Uterus (tissue), 4 donors: ENCODE results near the gene PPP6R2. TPM values are rescaled to one million over a fixed set of nuclear protein-coding genes. Genes with fewer than 3 reads are reported as not detected.

Experiments
- DNase-seq, 2 donors: peaks; one replicate each; pipeline ENCODE4 v3.0.0-alpha.2; 2019 to 2020
- H3K27ac ChIP-seq, 2 donors: fragments of 200-600 bp; sonication (generic); 1 replicate in 1 of 2; 2 replicates in 1 of 2; pipeline ENCODE4 v1.5.1; 2016 to 2018
- H3K27me3 ChIP-seq, 2 donors: fragments of 200-600 bp; sonication (generic); one replicate each; pipeline ENCODE4 v1.5.1; 2018 to 2019; ENCODE audit warnings: control low read depth in 1 of 2
- H3K36me3 ChIP-seq, 2 donors: fragments of 200-600 bp; sonication (generic); one replicate each; pipeline ENCODE4 v1.5.1; 2019; ENCODE audit warnings: control low read depth in 1 of 2
- H3K4me1 ChIP-seq, 2 donors: fragments of 200-600 bp; sonication (generic); one replicate each; pipeline ENCODE4 v1.5.1; 2018 to 2019; ENCODE audit warnings: control low read depth in 1 of 2
- H3K4me3 ChIP-seq, 2 donors: fragments of 200-600 bp; sonication (generic); 1 replicate in 1 of 2; 2 replicates in 1 of 2; pipeline ENCODE4 v1.5.1; 2018 to 2019; ENCODE audit warnings: mild to moderate bottlenecking in 1 of 2
- H3K9me3 ChIP-seq, 2 donors: fragments of 200-600 bp; sonication (generic); one replicate each; pipeline ENCODE4 v1.5.1; 2019; ENCODE audit warnings: control low read depth in 1 of 2
- CTCF ChIP-seq, 4 experiments: fragments of 200-600 bp in 2 of 4; fragments of 450-650 bp in 2 of 4; sonication (generic) in 2 of 4; IDR thresholded peaks; one replicate each; pipeline ENCODE4 v1.5.1; 2016 to 2019; ENCODE audit warnings: antibody characterized with exemption in 4 of 4, mild to moderate bottlenecking in 2 of 4, moderate library complexity in 1 of 4
- POLR2A ChIP-seq, 2 donors: fragments of 450-650 bp; IDR thresholded peaks; one replicate each; pipeline ENCODE4 v1.6.1; 2016; ENCODE audit warnings: antibody characterized with exemption in 2 of 2, mild to moderate bottlenecking in 1 of 2, moderate library complexity in 1 of 2
- intact Hi-C: fragments of 100-400 bp; cut with DNase I; formaldehyde crosslinking; loops from one replicate; pipeline ENCODE4 v1.15.1; 2023; ENCODE audit warnings: low total_unique reads
- total RNA-seq, 4 donors: library from RNA; depleted of rRNA in 3 of 4; stranded (reverse); fragments of >200 nt in 3 of 4; gene quantifications; one replicate each; pipeline versions ENCODE4 v1.1.0 to v1.2.4, GENCODE V29; 2014 to 2023
- donor health status: DM: yes; HTN: yes; CAD: no.

Gene PPP6R2
- total RNA-seq, 4 donors from 2014 or later = 42.4 to 73.1 (median 47.2) TPM

- Histone ChIP-seq H3K27ac (no peak overlapping the region), H3K36me3 (no peaks in the 10 kb centered on the region), H3K4me1 (no peaks in the 10 kb centered on the region), H3K27me3 (no peaks in the 10 kb centered on the region), H3K9me3 (no peaks in the 10 kb centered on the region), H3K4me3 (no peak overlapping the region)
- TF ChIP-seq POLR2A (IDR thresholded peaks at IDR 0.05) (no peak), CTCF (IDR thresholded peaks at IDR 0.05) (no peak)
- no peak for DNase-seq
- intact Hi-C loops = no loop called here
Measured at GRCh38 chr22:50417411-50418210, 74.5 kb downstream of the PPP6R2 start.

- intact Hi-C loops = no loop called here
- DNase-seq = no peak
- Histone ChIP-seq H3K27ac (no peak overlapping the region), H3K27me3 (no peaks in the 10 kb centered on the region), H3K4me1 (no peaks in the 10 kb centered on the region), H3K4me3 (no peak overlapping the region), H3K36me3 (no peaks in the 10 kb centered on the region), H3K9me3 (no peaks in the 10 kb centered on the region)
- no peak for TF ChIP-seq POLR2A (IDR thresholded peaks at IDR 0.05)
- TF ChIP-seq CTCF (IDR thresholded peaks at IDR 0.05) = no peak
Measured at GRCh38 chr22:50418624-50419023, 75.5 kb downstream of the PPP6R2 start.

GRCh38 chr22:50419116-50419515 lies 76.0 kb downstream of the PPP6R2 start:
- H3K9me3 ChIP-seq = no peaks in the 10 kb centered on the region
- H3K27me3 ChIP-seq = no peaks in the 10 kb centered on the region
- DNase-seq = no peak
- TF ChIP-seq POLR2A (IDR thresholded peaks at IDR 0.05) (no peak), CTCF (IDR thresholded peaks at IDR 0.05) (no peak)
- H3K4me1 ChIP-seq = no peaks in the 10 kb centered on the region
- intact Hi-C loops = no loop called here
- H3K4me3 ChIP-seq = no peak overlapping the region
- H3K36me3 ChIP-seq = no peaks in the 10 kb centered on the region
- no peak overlapping the region for H3K27ac ChIP-seq

GRCh38 chr22:50420015-50420414 lies 76.9 kb downstream of the PPP6R2 start:
- Histone ChIP-seq H3K27ac (no peak overlapping the region), H3K36me3 (no peaks in the 10 kb centered on the region), H3K9me3 (no peaks in the 10 kb centered on the region), H3K27me3 (no peaks in the 10 kb centered on the region), H3K4me3 (no peak overlapping the region), H3K4me1 (no peaks in the 10 kb centered on the region)
- TF ChIP-seq POLR2A (IDR thresholded peaks at IDR 0.05) = no peak
- no peak for TF ChIP-seq CTCF (IDR thresholded peaks at IDR 0.05)
- no peak for DNase-seq
- intact Hi-C loops = loop anchor here (5.0 kb wide), 1 partner anchor 288 kb away; no protein-coding TSS in a partner anchor

GRCh38 chr22:50420581-50420980 lies 77.5 kb downstream of the PPP6R2 start:
- Histone ChIP-seq H3K4me1 (no peaks in the 10 kb centered on the region), H3K4me3 (no peak overlapping the region), H3K9me3 (no peaks in the 10 kb centered on the region), H3K27ac (no peak overlapping the region), H3K27me3 (no peaks in the 10 kb centered on the region), H3K36me3 (no peaks in the 10 kb centered on the region)
- TF ChIP-seq CTCF (IDR thresholded peaks at IDR 0.05) = no peak
- no peak for TF ChIP-seq POLR2A (IDR thresholded peaks at IDR 0.05)
- DNase-seq = no peak
- intact Hi-C loops = loop anchor here (5.0 kb wide), 1 partner anchor 288 kb away; no protein-coding TSS in a partner anchor
